Measurements from ENCODE around the gene BCL11B.

The BCL11B gene

GRCh38 chr14:99267381-99267780, 4.6 kb downstream of the BCL11B start:
- no peak for DNase-seq

DNA sequence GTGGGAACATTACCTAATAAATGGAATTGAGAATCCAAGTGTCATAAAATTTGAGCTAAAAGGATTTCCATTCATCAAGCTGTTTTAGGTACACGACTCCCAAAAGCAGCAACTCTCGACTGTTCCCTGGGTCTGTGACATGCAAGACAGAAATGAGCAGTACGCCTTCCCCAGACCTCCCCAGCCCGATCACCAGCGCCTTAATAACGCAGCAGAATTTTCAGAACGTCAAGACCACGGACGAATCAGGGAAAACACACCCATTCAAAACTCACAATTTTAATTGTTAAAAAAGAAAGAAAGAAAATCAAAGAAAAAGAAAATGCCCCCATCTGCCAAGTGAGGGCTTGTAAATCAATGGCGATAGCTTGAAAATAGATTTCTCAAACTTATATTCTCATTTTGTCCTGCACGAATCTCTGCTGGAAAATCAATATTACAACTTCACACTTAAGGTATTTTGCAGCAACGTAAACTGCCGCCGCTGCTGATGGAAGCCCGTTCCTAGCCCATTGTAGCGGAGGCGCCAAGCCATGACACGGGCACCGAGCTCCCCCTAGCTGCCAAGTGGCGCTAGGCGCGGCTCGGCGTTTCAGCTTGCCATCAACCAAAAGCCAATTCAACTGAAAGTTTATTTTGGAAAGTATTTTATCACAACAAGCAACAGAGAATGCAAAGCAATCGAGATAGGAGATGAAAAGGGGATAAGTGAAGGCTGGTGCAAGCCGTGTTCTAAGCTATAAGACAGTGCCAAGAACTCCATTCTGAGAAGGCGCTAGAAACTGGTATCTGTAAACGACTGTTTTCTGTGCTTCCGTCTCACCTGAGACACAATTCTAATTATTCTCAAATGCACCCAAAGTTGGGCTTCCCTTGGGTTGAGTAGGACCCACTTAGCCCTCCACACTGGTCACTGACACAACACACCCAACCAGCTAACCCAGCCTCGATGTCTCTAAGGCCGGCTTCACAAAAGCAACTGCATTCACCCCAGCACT, 5.5 kb downstream of the BCL11B start:
- DNase-seq = peak; percentile 92

DNA sequence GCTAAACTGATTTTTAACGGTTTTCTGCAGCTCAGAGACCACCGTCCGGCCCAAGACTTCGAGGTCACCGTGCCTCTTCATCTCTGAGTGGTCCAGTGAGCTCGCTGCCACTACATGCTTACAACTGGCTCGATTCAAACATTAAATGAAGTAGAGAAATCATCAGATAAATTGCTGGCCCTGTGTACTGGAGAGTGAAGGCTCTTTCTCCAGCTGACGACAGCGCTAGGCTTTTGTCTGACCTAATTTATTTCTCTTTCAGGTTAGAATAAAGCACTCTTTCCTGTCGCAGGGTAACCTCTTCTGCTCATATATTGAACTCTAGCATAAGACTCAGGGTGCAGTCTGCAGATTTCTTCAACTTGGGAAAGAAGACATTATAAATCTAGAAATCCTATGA, 6.4 kb downstream of the BCL11B start:
- peak; percentile 49 for DNase-seq

GRCh38 chr14:99264691-99265450, 7.1 kb downstream of the BCL11B start:
- DNase-seq = peak; percentile 39

GRCh38 chr14:99263564-99264330, 8.2 kb downstream of the BCL11B start:
- no peak for DNase-seq

GRCh38 chr14:99262977-99263448, 9.0 kb downstream of the BCL11B start:
- DNase-seq = peak; percentile 38

GRCh38 chr14:99261912-99262787, 9.8 kb downstream of the BCL11B start:
- peak; percentile 87 for DNase-seq

GRCh38 chr14:99260587-99261551, 11.1 kb downstream of the BCL11B start:
- DNase-seq = peak; percentile 72

- DNase-seq = peak; percentile 17
These were observed 11.9 kb downstream of the BCL11B start for GRCh38 chr14:99260116-99260515.

DNA sequence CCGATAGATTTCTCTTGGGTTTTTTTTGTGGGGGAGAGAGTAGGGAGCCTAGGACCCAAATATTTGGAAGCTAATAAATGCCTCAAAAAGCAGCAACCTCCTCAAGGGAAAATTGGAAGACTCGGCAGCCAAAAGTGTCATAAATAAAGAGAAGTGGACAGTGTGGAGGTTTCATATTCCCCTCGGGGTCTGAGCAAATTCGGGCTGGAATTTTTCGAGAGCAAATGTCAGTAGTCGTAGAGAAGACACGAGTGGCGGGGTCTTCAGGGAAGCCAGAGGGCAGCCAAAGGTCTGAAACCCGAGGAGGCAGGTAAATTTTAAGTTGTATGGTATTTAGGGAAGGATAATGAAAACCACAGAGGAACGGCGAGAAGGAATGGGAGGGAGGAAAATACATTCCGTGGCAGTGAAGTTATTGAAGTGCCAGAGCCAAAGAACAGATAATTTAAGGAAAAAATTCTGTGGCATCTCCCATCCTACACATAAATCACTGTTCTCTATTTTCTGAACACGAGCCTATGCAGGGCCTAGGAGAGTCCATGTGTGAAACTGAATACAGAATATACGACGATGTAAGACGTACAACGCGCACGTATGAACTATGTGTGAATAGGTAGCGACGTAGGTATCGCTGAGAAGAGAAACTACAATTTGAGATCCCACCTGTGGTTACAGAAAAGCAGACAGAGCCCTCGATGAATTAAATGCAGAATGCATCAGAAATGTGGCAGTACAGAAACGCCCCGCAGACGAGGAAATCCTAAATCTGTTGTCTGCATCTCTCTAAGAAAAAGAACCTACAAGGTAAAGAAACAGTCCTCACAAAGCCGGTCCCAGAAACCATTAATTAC, 12.9 kb downstream of the BCL11B start:
- peak; percentile 60 for DNase-seq

DNA sequence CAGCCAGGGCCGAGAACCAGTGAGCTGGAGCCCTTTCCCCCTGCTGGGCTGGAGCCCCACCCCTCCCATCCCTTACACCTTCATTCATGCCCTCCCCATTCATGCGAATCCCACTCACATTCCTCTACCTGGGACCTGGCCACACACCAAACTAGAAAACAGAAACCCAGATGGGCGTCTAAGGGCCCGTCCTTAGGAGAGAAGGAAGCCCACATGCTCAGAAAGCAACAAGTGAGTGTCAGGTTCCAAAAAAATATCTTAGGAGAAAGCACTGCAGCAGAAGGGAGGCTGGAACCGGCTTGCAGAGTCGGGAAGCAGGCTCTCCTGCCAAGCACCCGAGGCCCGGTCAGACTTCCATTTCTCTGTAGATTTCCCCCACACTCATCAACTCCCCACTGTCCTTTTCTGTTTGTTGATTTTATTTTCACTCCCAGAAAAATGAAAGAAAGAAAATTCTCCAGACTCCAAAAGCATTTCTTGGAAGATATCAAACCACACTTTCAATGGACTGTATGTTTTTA, 13.6 kb downstream of the BCL11B start:
- peak; percentile 17 for DNase-seq

GRCh38 chr14:99257673-99258221, 14.2 kb downstream of the BCL11B start:
- DNase-seq = peak; percentile 36

DNA sequence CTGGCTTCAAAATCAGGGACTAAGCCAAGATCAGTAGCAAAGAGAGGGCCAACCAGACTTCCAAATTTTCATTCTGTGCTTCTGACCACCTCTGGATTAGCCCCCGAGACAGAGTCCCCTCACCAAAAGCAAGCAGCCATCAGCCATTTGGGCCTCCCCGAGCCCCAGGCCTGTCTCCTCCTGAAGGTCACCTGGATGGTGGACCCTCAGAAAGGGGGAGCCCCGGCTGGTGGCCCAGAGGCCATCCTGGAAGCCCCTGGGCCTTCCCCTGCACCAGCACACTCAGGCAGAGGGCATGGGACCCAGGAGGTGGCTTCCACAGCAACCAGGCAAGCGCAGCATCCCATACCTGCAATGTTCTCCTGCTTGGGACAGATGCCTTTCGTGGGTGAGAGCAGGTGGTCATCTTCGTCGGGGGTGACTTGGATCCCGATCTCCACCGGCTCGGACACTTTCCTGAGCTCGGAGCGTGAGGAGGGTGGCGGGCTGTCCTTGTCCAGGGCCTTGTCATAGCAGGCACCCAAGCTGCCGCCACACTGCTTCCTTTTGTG, 14.8 kb downstream of the BCL11B start:
- DNase-seq = peak; percentile 12

- DNase-seq = peak; percentile 21
These were observed 15.5 kb downstream of the BCL11B start for GRCh38 chr14:99256483-99256874.

- peak; percentile 38 for DNase-seq
These were observed 16.1 kb downstream of the BCL11B start for GRCh38 chr14:99255621-99256482.

- peak; percentile 2 for DNase-seq
These were observed 17.5 kb downstream of the BCL11B start for GRCh38 chr14:99254328-99255009.

- DNase-seq = peak; percentile 8
These were observed 18.1 kb downstream of the BCL11B start for GRCh38 chr14:99253890-99254289.

Measured in CD4-positive, alpha-beta T cell treated with Interleukin-17A for 4 hours (primary cell).